ENCODE measurements around the gene AUP1. TPM values are rescaled to one million over a fixed set of nuclear protein-coding genes. Genes with fewer than 3 reads are reported as not detected.

Gene AUP1
- total and polyA plus RNA-seq, 9 of the 15 experiments (the other 6 are each of a cell fraction or from before 2014, with no cell fraction given), result 70.7 to 245 (median 165) TPM

DNA sequence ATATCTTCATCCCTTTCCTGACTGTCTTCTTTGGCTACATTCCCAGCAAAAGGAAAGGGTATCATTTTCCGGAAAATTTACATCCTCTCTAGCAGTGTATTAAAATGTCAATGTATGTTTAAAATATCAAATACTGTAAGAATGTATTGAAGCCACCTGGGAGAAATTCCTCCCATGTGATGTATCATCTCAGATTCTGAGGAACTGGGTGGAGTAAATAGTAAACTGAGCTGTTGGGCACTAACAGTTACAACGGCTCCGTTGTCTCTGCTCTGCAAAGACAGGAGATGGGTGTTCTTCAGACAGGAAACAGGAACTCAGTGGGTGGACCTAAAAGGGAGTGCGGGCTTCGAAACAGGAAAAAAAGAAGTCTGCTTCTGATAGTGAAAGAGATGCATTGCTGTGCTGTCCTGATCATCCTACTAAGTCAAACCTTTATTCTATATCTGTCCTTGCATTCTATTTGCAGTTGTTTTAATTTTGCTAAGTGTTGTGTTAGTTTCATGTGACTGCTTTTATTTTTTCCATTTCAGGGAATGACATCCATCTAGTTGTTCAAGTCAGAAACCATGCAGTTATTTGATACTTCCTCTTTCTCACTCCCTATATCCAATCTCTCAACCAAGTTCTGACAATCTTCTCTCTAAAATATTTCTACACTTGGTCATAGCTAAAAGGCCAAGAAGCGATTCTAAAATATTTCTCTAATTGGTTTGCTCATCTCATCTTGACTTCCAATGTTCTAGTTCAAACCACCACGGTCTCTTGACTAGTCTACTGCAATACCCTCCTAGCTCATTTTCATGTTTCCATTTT lies 44.4 kb upstream of the AUP1 start (continued):
- TF ChIP-seq, protein P1, sequence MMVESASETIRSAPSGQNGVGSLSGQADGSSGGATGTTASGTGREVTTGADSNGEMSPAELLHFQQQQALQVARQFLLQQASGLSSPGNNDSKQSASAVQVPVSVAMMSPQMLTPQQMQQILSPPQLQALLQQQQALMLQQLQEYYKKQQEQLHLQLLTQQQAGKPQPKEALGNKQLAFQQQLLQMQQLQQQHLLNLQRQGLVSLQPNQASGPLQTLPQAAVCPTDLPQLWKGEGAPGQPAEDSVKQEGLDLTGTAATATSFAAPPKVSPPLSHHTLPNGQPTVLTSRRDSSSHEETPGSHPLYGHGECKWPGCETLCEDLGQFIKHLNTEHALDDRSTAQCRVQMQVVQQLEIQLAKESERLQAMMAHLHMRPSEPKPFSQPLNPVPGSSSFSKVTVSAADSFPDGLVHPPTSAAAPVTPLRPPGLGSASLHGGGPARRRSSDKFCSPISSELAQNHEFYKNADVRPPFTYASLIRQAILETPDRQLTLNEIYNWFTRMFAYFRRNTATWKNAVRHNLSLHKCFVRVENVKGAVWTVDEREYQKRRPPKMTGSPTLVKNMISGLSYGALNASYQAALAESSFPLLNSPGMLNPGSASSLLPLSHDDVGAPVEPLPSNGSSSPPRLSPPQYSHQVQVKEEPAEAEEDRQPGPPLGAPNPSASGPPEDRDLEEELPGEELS (CRISPR knock-in tag; IDR thresholded peaks at IDR 0.05; ENCODE audit: borderline replicate concordance), result no peak
- TF ChIP-seq GATAD2A (IDR thresholded peaks at IDR 0.05) (no peak), POLR3G (IDR thresholded peaks at IDR 0.05; ENCODE audit: extremely low read depth, insufficient read length, insufficient replicate concordance) (no peak), ZNF217 (CRISPR knock-in tag; IDR thresholded peaks at IDR 0.05) (no peak), HMGN3 (IDR thresholded peaks at IDR 0.05; ENCODE audit: borderline replicate concordance, extremely low read depth, insufficient read length, low read depth, low read length) (no peak), SUPT5H (IDR thresholded peaks at IDR 0.05) (0 out of 2 replicates have a peak, but pooled peaks have one; percentile 34), GABPA (tag; conservative IDR thresholded peaks at IDR 0.05; ENCODE audit: low read depth) (peak; percentile 87)
- TF ChIP-seq, protein P2, sequence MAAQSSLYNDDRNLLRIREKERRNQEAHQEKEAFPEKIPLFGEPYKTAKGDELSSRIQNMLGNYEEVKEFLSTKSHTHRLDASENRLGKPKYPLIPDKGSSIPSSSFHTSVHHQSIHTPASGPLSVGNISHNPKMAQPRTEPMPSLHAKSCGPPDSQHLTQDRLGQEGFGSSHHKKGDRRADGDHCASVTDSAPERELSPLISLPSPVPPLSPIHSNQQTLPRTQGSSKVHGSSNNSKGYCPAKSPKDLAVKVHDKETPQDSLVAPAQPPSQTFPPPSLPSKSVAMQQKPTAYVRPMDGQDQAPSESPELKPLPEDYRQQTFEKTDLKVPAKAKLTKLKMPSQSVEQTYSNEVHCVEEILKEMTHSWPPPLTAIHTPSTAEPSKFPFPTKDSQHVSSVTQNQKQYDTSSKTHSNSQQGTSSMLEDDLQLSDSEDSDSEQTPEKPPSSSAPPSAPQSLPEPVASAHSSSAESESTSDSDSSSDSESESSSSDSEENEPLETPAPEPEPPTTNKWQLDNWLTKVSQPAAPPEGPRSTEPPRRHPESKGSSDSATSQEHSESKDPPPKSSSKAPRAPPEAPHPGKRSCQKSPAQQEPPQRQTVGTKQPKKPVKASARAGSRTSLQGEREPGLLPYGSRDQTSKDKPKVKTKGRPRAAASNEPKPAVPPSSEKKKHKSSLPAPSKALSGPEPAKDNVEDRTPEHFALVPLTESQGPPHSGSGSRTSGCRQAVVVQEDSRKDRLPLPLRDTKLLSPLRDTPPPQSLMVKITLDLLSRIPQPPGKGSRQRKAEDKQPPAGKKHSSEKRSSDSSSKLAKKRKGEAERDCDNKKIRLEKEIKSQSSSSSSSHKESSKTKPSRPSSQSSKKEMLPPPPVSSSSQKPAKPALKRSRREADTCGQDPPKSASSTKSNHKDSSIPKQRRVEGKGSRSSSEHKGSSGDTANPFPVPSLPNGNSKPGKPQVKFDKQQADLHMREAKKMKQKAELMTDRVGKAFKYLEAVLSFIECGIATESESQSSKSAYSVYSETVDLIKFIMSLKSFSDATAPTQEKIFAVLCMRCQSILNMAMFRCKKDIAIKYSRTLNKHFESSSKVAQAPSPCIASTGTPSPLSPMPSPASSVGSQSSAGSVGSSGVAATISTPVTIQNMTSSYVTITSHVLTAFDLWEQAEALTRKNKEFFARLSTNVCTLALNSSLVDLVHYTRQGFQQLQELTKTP (IDR thresholded peaks at IDR 0.05; ENCODE audit: low read depth in 1 of 2, partially characterized antibody in 2 of 2), result peak in 1 of 2 experiments; percentile 42
- TF ChIP-seq, protein P3, sequence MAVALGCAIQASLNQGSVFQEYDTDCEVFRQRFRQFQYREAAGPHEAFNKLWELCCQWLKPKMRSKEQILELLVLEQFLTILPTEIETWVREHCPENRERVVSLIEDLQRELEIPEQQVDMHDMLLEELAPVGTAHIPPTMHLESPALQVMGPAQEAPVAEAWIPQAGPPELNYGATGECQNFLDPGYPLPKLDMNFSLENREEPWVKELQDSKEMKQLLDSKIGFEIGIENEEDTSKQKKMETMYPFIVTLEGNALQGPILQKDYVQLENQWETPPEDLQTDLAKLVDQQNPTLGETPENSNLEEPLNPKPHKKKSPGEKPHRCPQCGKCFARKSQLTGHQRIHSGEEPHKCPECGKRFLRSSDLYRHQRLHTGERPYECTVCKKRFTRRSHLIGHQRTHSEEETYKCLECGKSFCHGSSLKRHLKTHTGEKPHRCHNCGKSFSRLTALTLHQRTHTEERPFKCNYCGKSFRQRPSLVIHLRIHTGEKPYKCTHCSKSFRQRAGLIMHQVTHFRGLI (CRISPR knock-in tag; IDR thresholded peaks at IDR 0.05), result peak; percentile 49; the same call in 1 of the 2 replicates

All from K562 (cell line).